ENCODE results near the gene NAALADL1. TPM values are rescaled to one million over a fixed set of nuclear protein-coding genes. Genes with fewer than 3 reads are reported as not detected.

Gene NAALADL1
- total and polyA plus RNA-seq, 9 of the 15 experiments (the other 6 are each of a cell fraction or from before 2014, with no cell fraction given) = 0.06 to 0.72 (median 0.22) TPM; not detected in 4

- peak; percentile 78 for TF ChIP-seq NR2C1 (IDR thresholded peaks at IDR 0.05)
- TF ChIP-seq NR2C1 (tag; IDR thresholded peaks at IDR 0.05) = peak; percentile 75
- peak; percentile 78 to 99; a peak in 3 of 4 replicates for TF ChIP-seq SIN3A (IDR thresholded peaks at IDR 0.05; ENCODE audit: borderline replicate concordance in 2 of 2, control insufficient read depth in 1 of 2, low read depth in 2 of 2, low read length in 2 of 2)
- TF ChIP-seq, protein P1, sequence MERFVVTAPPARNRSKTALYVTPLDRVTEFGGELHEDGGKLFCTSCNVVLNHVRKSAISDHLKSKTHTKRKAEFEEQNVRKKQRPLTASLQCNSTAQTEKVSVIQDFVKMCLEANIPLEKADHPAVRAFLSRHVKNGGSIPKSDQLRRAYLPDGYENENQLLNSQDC (CRISPR knock-in tag; IDR thresholded peaks at IDR 0.05) = no peak
- TF ChIP-seq, protein P2, sequence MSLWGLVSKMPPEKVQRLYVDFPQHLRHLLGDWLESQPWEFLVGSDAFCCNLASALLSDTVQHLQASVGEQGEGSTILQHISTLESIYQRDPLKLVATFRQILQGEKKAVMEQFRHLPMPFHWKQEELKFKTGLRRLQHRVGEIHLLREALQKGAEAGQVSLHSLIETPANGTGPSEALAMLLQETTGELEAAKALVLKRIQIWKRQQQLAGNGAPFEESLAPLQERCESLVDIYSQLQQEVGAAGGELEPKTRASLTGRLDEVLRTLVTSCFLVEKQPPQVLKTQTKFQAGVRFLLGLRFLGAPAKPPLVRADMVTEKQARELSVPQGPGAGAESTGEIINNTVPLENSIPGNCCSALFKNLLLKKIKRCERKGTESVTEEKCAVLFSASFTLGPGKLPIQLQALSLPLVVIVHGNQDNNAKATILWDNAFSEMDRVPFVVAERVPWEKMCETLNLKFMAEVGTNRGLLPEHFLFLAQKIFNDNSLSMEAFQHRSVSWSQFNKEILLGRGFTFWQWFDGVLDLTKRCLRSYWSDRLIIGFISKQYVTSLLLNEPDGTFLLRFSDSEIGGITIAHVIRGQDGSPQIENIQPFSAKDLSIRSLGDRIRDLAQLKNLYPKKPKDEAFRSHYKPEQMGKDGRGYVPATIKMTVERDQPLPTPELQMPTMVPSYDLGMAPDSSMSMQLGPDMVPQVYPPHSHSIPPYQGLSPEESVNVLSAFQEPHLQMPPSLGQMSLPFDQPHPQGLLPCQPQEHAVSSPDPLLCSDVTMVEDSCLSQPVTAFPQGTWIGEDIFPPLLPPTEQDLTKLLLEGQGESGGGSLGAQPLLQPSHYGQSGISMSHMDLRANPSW (CRISPR knock-in tag; IDR thresholded peaks at IDR 0.05) = peak; percentile 76
- TF ChIP-seq MYC (IDR thresholded peaks at IDR 0.05; ENCODE audit: low read depth, low read length) = peak; percentile 85
- peak; percentile 77; the same call in 1 of the 2 replicates for TF ChIP-seq MYC (CRISPR knock-in tag; IDR thresholded peaks at IDR 0.05; ENCODE audit: borderline replicate concordance, low read depth)
- no peak for TF ChIP-seq TEAD4 (IDR thresholded peaks at IDR 0.05; ENCODE audit: low read length)
- TF ChIP-seq TEAD4 (CRISPR knock-in tag; IDR thresholded peaks at IDR 0.05; ENCODE audit: borderline replicate concordance) = no peak
- TF ChIP-seq REST (IDR thresholded peaks at IDR 0.05; ENCODE audit: borderline replicate concordance) = no peak
- peak; percentile 39; the same call in 1 of the 2 replicates for TF ChIP-seq REST (CRISPR knock-in tag; IDR thresholded peaks at IDR 0.05; ENCODE audit: low read depth)
- no peak for TF ChIP-seq TFAM (CRISPR knock-in tag; conservative IDR thresholded peaks at IDR 0.05)
These were observed 25.7 kb upstream of the NAALADL1 start, which contains the start of the genes CDCA5 and ZFPL1 (continued) for GRCh38 chr11:65083834-65084597.

Measured in K562 (cell line).